BE2C (cell line): Measurements from ENCODE around the gene DKC1.

Source experiments
- DNase-seq: peaks from one replicate; pipeline ENCODE4 v3.0.0-alpha.2; 2020
- H3K27me3 ChIP-seq: fragments of 250-450 bp; sonication (Bioruptor Pico); 2 replicates; pipeline ENCODE4 v1.5.1; 2020; ENCODE audit warnings: mild to moderate bottlenecking
- H3K36me3 ChIP-seq: fragments of 250-450 bp; sonication (Bioruptor Pico); 2 replicates; pipeline ENCODE4 v1.5.1; 2020; ENCODE audit warnings: mild to moderate bottlenecking
- H3K4me1 ChIP-seq: fragments of 250-450 bp; sonication (Bioruptor Pico); 2 replicates; pipeline ENCODE4 v1.5.1; 2020
- H3K4me3 ChIP-seq: 2 replicates; pipeline ENCODE4 v1.5.1; 2011; ENCODE audit warnings: low read depth, low read length
- H3K9me3 ChIP-seq: fragments of 250-450 bp; sonication (Bioruptor Pico); 2 replicates; pipeline ENCODE4 v1.5.1; 2020
- TF ChIP-seq, protein P1 (sequence below): IDR thresholded peaks from 2 replicates; pipeline ENCODE4 v1.5.1; 2012; ENCODE audit warnings: mild to moderate bottlenecking, low read depth, low read length

Gene DKC1

DNA sequence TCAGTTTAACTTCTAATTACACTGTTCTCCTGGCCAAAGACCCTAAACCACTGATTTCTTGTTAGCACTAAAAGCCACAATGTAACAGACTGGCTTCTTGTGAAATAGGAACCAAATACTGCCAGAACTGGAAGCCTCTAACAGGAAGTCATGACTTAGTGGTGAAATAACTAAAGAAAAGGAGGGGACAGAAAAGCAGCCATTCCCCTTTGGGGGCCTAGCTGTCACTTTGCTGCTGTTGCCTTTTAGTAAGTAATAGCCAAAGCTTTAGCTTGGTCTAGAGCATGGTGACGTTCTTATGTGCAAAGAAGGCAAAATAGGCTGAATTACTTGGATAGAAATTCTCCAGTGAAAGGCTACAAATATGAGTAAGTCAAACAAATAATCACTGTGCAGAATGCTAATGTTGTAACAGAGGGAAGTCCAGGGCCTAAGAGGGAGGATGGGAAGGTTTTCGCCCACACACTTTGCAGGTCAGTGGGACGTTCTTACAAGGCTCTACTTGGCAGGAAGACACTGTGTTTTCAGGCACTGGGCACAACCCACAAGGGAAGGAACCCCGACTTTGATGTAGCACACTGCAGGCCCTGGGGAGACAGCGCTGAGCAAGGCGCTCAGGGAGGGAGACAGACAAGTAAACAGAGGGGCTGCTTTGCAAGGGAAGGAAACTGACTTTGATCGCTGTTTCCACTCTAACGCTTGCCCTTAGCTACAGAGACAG, 28.4 kb upstream of the DKC1 start:
- Histone ChIP-seq H3K27me3 (no peaks in the 10 kb centered on the region), H3K9me3 (no peaks in the 10 kb centered on the region), H3K36me3 (no peaks in the 10 kb centered on the region), H3K4me1 (no peaks in the 10 kb centered on the region), H3K4me3 (no peak overlapping the region)
- no peak for DNase-seq
- TF ChIP-seq, protein P1, sequence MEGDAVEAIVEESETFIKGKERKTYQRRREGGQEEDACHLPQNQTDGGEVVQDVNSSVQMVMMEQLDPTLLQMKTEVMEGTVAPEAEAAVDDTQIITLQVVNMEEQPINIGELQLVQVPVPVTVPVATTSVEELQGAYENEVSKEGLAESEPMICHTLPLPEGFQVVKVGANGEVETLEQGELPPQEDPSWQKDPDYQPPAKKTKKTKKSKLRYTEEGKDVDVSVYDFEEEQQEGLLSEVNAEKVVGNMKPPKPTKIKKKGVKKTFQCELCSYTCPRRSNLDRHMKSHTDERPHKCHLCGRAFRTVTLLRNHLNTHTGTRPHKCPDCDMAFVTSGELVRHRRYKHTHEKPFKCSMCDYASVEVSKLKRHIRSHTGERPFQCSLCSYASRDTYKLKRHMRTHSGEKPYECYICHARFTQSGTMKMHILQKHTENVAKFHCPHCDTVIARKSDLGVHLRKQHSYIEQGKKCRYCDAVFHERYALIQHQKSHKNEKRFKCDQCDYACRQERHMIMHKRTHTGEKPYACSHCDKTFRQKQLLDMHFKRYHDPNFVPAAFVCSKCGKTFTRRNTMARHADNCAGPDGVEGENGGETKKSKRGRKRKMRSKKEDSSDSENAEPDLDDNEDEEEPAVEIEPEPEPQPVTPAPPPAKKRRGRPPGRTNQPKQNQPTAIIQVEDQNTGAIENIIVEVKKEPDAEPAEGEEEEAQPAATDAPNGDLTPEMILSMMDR = no peak

DNA sequence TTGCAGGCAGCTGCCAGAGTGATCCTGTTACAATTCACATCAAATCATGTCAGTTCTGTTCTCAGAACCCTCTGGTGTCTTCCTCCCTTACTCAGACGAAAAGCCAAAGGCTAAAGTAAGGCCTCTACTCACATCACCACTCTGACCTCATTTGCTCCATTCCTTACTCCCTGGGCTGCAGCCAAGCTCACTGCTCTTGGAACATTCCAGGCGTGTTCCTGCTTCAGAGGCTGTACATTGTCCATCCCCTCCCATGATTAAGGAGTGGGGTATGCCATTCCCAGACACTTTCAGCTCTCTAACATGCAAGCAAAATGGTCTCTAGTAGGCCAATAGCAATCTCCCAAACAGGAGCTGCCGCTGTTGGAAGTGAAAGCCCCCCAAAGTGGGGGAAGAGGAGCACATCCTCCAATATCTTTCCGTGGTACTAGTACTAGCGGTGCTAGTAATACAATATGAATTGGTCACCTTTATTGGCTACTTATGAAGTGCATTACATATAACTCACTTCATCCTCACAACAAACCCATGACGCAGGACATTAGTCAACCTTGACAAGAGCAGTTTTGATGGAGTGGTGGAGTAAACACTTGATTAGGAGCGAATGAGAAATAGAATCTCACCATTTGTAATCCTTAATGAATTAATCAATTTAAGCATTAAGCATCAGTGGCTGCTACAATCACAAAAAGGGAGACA, 26.8 kb upstream of the DKC1 start:
- H3K36me3 ChIP-seq = no peaks in the 10 kb centered on the region
- H3K27me3 ChIP-seq = no peaks in the 10 kb centered on the region
- TF ChIP-seq, protein P1 = no peak
- H3K4me3 ChIP-seq = no peak overlapping the region
- H3K9me3 ChIP-seq = no peaks in the 10 kb centered on the region
- no peaks in the 10 kb centered on the region for H3K4me1 ChIP-seq
- no peak for DNase-seq

GRCh38 chrX:154737136-154737535, 25.5 kb upstream of the DKC1 start:
- no peaks in the 10 kb centered on the region for H3K9me3 ChIP-seq
- no peaks in the 10 kb centered on the region for H3K4me1 ChIP-seq
- TF ChIP-seq, protein P1 = no peak
- DNase-seq = no peak
- H3K4me3 ChIP-seq = no peak overlapping the region
- H3K27me3 ChIP-seq = no peaks in the 10 kb centered on the region
- no peaks in the 10 kb centered on the region for H3K36me3 ChIP-seq

GRCh38 chrX:154738011-154738738, 24.5 kb upstream of the DKC1 start:
- H3K36me3 ChIP-seq = no peaks in the 10 kb centered on the region
- TF ChIP-seq, protein P1 = no peak
- no peak for DNase-seq
- no peak overlapping the region for H3K4me3 ChIP-seq
- H3K9me3 ChIP-seq = no peaks in the 10 kb centered on the region
- no peaks in the 10 kb centered on the region for H3K27me3 ChIP-seq
- no peaks in the 10 kb centered on the region for H3K4me1 ChIP-seq

DNA sequence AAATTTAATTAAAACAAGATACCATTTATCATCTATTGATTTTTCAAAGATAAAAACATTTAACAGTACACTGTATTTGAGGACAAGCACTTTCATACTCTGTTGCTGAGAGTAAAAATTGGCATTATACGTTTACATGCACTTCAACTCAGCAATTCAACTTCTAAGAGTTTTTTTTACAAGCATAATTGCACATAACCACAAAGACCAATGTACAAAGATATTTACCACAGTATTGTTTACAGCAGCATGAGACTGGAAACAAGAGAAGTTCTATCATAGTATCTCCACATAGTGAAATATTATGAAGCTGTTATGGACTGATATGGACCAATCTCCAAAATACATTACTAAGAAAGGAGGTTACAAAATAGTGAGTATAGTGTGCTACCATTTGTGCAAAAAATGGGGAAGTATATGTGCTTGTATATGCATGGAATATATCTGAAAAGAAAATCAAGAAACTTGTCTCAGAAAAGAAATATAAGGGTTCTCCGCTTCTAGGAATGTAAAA, 22.7 kb upstream of the DKC1 start:
- no peaks in the 10 kb centered on the region for H3K4me1 ChIP-seq
- H3K27me3 ChIP-seq = no peaks in the 10 kb centered on the region
- TF ChIP-seq, protein P1 = no peak

DNA sequence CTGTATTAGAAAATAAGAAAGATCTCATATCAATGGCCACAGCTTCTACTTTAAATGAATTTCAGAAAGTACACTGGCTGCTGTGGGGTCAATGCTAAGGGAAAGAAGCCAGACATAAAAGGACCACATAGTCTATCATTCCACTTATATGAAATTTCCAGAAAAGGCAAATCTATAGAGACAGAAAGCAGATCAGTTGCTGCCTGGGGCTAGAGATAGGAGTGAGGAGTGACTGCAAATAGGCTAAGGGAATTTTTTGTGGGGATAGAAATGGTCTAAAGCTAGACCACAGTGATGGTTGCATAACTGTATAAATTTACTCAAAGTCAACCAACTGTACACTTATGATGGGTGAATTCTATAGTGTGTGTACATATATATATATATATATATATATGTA, 20.1 kb upstream of the DKC1 start:
- H3K4me1 ChIP-seq = no peaks in the 10 kb centered on the region
- no peaks in the 10 kb centered on the region for H3K27me3 ChIP-seq
- H3K4me3 ChIP-seq = no peak overlapping the region
- H3K9me3 ChIP-seq = no peaks in the 10 kb centered on the region
- H3K36me3 ChIP-seq = no peaks in the 10 kb centered on the region
- DNase-seq = no peak
- TF ChIP-seq, protein P1 = no peak

More for the DNA sequence above, 22.7 kb upstream of the DKC1 start:
- H3K36me3 ChIP-seq = no peaks in the 10 kb centered on the region
- DNase-seq = no peak
- H3K4me3 ChIP-seq = no peak overlapping the region
- no peaks in the 10 kb centered on the region for H3K9me3 ChIP-seq
